ENCODE data around the gene ADARB2.

GRCh38 chr10:1347962-1348772, 389.2 kb downstream of the ADARB2 start:
- TF ChIP-seq, protein P1, sequence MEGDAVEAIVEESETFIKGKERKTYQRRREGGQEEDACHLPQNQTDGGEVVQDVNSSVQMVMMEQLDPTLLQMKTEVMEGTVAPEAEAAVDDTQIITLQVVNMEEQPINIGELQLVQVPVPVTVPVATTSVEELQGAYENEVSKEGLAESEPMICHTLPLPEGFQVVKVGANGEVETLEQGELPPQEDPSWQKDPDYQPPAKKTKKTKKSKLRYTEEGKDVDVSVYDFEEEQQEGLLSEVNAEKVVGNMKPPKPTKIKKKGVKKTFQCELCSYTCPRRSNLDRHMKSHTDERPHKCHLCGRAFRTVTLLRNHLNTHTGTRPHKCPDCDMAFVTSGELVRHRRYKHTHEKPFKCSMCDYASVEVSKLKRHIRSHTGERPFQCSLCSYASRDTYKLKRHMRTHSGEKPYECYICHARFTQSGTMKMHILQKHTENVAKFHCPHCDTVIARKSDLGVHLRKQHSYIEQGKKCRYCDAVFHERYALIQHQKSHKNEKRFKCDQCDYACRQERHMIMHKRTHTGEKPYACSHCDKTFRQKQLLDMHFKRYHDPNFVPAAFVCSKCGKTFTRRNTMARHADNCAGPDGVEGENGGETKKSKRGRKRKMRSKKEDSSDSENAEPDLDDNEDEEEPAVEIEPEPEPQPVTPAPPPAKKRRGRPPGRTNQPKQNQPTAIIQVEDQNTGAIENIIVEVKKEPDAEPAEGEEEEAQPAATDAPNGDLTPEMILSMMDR (IDR thresholded peaks at IDR 0.05) = no peak
- no peak for TF ChIP-seq POLR2A (IDR thresholded peaks at IDR 0.05)
